Measurements from ENCODE around the gene BCL7B. TPM values are rescaled to one million over a fixed set of nuclear protein-coding genes. Genes with fewer than 3 reads are reported as not detected.
"Not testable (repeated sequence)": the region's sequence is repeated elsewhere in the genome, so short reads cannot be mapped to it uniquely, and the experiment has no call there.

Gene BCL7B
- total and polyA plus RNA-seq, 8 donors: 27.9 to 57.8 (median 33.5) TPM

- no peaks in the 10 kb centered on the region for H3K9me3 ChIP-seq
- DNase-seq (no peak), ATAC-seq (no peak)
- no peaks in the 10 kb centered on the region for H3K27me3 ChIP-seq
- intact Hi-C loops (cut with DNase I): no loop called here
- no peak for TF ChIP-seq CTCF (IDR thresholded peaks at IDR 0.05)
- no peak overlapping the region for H3K27ac ChIP-seq
- H3K36me3 ChIP-seq: peaks cover 0 to 75% of the 10 kb centered on the region in 2 donors
- no peak overlapping the region for H3K4me3 ChIP-seq
- peaks cover 0 to 8% of the 10 kb centered on the region in 2 donors for H3K4me1 ChIP-seq
Observed at GRCh38 chr7:73570977-73571376, 13.5 kb upstream of the BCL7B start.

- intact Hi-C loops (cut with DNase I): no loop called here
- Histone ChIP-seq H3K36me3 (peaks cover 0 to 71% of the 10 kb centered on the region in 2 donors), H3K4me3 (no peak overlapping the region), H3K27me3 (no peaks in the 10 kb centered on the region), H3K9me3 (no peaks in the 10 kb centered on the region), H3K4me1 (peaks cover 0 to 11% of the 10 kb centered on the region in 2 donors), H3K27ac (no peak overlapping the region)
- no peak for TF ChIP-seq CTCF (IDR thresholded peaks at IDR 0.05)
- DNase-seq (no peak), ATAC-seq (no peak)
Observed at GRCh38 chr7:73570521-73570920, 13.0 kb upstream of the BCL7B start.

- Histone ChIP-seq H3K36me3 (peaks cover 0 to 59% of the 10 kb centered on the region in 2 donors), H3K4me1 (peaks cover 0 to 14% of the 10 kb centered on the region in 2 donors), H3K27ac (no peak overlapping the region), H3K4me3 (no peak overlapping the region), H3K9me3 (no peaks in the 10 kb centered on the region), H3K27me3 (no peaks in the 10 kb centered on the region)
- no peak for ATAC-seq
- DNase-seq: no peak
- TF ChIP-seq CTCF (IDR thresholded peaks at IDR 0.05): no peak
- intact Hi-C loops (cut with DNase I): no loop called here
Observed at GRCh38 chr7:73569042-73569608, 11.6 kb upstream of the BCL7B start.

- ATAC-seq: no peak
- no peak for TF ChIP-seq CTCF (IDR thresholded peaks at IDR 0.05)
- H3K27ac ChIP-seq: no peak overlapping the region
- intact Hi-C loops (cut with DNase I): no loop called here
- H3K9me3 ChIP-seq: no peaks in the 10 kb centered on the region
- no peak for DNase-seq
- H3K36me3 ChIP-seq: peaks cover 0 to 49% of the 10 kb centered on the region in 2 donors
- no peaks in the 10 kb centered on the region for H3K27me3 ChIP-seq
- H3K4me3 ChIP-seq: no peak overlapping the region
- peaks cover 0 to 14% of the 10 kb centered on the region in 2 donors for H3K4me1 ChIP-seq
Observed at GRCh38 chr7:73567846-73568685, 10.6 kb upstream of the BCL7B start.

- no peak overlapping the region for H3K4me3 ChIP-seq
- TF ChIP-seq CTCF (IDR thresholded peaks at IDR 0.05): no peak
- intact Hi-C loops (cut with DNase I): no loop called here
- no peak overlapping the region for H3K27ac ChIP-seq
- H3K4me1 ChIP-seq: peaks cover 0 to 14% of the 10 kb centered on the region in 2 donors
- H3K27me3 ChIP-seq: no peaks in the 10 kb centered on the region
- DNase-seq (no peak), ATAC-seq (no peak)
- H3K36me3 ChIP-seq: peaks cover 0 to 39% of the 10 kb centered on the region in 2 donors
- no peaks in the 10 kb centered on the region for H3K9me3 ChIP-seq
Observed at GRCh38 chr7:73567140-73567539, 9.7 kb upstream of the BCL7B start.

- not testable (repeated sequence) for H3K27ac ChIP-seq, ATAC-seq
Observed at GRCh38 chr7:73566431-73566830, 8.9 kb upstream of the BCL7B start.

More at GRCh38 chr7:73566431-73566830, 8.9 kb upstream of the BCL7B start:
- H3K9me3 ChIP-seq; H3K27me3 ChIP-seq; DNase-seq; intact Hi-C loops (cut with DNase I): not testable (repeated sequence)
- Histone ChIP-seq H3K4me1 (peaks cover 0 to 14% of the 10 kb centered on the region in 2 donors), H3K4me3 (peak overlapping the region; percentile 2 to 23), H3K36me3 (peaks cover 0 to 32% of the 10 kb centered on the region in 2 donors)

Data from left lung (tissue), 10 donors.